T1000 (cell line): ENCODE measurements around the gene ZFP82.

Experiments
- DNase-seq: peaks from one replicate; lab custom pipeline; 2025; ENCODE audit warnings: mixed read lengths; lab: John Stamatoyannopoulos, UW

The ZFP82 gene

DNA sequence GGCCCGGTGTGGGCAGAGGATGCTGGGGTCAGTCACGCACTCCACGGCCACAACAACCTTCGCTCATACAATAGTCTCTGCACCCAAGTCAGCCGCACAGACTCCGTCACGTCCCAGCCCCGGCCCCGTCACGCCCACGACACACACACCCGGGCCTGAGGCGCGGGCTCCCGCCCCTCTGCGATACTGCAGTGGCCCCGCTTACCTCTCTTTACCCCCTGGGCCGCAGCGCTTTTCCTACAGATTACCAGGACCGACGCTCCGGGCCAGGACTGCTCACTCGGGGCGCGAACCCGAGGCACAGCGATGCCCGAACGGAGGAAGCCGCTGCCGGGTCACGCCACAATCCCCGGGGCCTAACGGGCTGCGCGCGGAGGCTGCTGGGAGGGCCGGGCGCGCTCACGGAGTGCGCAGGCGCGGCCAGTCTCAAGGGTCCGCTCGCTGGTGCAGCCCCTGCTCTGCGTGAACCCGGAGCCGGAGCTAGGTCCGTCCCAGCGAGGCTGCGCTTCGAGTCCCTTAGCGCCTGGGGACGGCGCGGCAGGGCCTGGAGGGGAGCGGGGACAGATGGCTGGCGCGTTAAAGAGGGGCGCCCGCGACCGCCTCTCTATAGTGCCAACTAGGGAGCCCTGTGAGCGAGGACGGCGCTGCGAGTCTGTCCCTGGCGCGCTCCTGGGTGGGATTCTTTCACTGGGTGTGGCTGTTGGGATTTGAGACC is at the start of gene ZFP82:
ZFP82 (minus strand) TSS at position 358 of the 715 bp plus-strand sequence. CDS start 8,855 bp downstream, outside the sequence.
- peak; percentile 84 for DNase-seq

DNA sequence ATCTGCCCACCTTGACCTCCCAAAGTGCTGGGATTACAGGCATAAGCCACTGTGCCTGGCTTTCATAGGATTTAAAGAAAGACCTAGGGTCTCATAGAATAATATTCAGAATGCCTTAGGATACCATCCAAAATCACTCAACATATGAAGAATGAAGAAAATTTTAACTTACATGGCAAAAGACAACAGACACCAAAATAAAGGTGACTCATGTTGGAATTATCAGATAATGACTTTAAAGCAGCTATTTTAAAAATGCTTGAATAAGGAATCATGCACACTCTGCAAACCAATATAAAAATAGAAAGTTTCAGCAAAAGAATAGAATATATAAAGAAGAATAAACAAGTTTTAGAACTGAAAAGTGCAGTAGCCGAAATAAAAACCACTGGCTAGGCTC is 41.6 kb upstream of the ZFP82 start:
- no peak for DNase-seq

DNA sequence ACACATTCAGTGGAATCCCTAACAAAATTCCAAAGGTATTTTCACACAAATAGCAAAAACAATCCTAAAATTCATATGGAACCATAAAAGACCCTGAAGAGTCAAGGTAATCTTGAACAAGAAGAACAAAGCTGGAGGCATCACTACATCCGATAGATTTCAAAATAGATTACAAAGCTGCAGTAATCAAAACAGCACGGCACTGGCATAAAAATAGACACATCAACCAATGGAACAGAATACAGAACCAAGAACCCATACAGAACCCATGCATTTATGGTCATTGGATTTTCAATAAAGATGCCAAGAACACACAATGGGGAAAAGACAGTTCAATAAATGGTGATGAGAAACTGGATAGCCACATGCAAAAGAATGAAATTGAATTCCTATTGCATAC is 38.4 kb upstream of the ZFP82 start:
- DNase-seq, result no peak

DNA sequence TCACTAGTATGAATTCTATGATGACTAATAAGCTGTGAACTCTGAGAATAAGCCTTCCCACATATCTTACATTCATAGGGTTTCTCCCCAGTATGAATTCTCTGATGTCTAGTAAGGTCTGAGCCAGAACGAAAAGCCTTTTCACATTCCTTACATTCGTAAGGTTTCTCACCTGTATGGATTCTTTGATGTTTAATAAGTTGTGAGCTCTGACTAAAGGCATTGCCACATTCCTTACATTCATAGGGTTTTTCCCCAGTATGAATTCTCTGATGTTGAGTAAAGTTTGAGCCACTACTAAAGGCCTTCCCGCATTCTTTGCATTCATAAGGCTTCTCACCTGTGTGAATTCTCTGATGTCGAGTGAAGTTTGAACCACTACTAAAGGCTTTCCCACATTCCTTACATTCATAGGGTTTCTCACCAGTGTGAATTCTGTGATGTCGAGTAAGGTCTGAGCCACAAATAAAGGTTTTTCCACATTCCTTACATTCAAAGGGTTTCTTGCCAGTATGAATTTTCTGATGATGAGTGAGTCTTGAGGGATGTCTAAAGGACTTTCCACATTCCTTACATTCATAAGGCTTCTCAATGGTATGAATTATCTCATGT is 30.7 kb upstream of the ZFP82 start:
- DNase-seq, result no peak

DNA sequence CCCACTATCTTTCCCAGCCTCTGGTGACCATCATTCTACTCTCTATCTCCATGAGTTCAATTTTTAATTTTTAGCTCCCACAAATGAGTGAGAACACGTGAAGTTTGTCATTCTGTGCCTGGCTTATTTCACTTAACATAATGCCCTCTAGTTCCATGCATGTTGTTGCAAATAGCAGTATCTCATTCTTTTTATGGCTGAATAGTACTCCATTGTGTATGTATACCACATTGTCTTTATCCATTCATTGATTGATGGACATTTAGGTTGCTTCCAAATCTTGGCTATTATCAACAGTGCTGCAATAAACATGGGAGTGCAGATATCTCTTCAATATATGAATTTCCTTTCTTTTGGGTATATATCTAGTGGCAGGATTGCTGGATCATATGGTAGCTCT is 22.9 kb upstream of the ZFP82 start:
- DNase-seq, result no peak

DNA sequence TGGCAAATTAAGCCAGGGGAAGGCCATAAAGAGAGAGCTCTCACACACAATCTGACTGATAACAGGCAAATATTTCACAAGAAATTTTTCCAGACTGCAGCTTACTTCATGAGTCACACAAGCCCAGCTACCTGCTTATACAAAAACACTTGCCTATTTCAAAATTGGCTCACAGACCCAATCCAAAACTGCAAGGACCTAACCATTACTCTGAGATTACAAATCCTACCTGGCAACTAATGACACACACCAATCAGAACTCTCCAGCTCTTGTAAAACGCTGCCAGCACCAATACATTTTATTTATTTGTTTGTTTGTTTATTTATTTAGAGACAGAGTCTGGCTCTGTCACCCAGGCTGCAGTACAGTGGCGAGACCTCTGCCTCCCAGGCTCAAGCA is 18.1 kb upstream of the ZFP82 start:
- DNase-seq, result no peak

DNA sequence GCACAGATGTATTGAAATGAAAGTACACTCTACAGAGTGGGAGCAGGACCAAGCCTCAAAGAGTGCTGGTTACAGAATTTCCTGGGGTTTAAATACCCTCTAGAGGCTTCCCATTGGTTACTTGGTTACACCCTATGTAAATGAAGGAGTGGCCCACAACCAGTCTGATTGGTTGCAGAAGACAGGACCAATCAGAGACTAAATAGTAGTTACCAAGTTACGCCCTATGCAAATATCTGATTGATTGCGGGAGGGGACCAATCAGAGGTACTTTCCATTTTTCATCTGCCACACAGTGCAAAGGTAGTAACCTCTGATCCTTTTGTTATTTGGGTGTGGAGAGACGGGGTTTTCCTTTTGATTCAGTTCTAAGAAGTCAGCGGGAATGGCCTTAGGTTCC is 5.5 kb upstream of the ZFP82 start:
- no peak for DNase-seq

DNA sequence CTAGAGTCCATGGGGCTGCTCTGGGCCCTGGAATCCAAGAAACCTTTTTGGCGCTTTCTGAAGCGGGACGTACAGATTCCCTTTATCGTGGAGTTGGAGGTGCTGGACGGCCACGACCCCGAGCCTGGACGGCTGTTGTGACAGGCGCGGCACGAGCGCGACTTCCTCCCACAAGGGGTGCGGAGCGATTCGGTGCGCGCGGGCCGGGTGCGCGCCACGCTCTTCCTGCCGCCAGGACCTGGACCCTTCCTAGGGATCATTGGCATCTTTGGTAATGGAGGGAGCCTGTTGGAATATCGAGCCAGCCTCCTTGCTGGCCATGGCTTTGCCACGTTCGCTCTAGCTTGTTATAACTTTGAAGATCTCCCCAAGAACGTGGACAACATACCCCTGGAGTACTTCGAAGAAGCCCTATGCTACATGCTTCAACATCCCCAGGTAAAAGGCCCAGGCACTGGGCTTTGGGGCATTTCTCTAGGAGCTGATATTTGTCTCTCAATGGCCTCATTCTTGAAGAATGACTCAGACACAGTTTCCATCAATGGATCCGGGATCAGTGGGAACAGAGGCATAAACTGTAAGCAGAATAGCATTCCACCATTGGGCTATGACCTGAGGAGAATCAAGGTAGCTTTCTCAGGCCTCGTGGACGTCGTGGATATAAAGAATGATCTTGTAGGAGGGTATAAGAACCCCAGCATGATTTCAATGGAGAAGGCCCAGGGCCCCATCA is 3.5 kb upstream of the ZFP82 start:
- no peak for DNase-seq

DNA sequence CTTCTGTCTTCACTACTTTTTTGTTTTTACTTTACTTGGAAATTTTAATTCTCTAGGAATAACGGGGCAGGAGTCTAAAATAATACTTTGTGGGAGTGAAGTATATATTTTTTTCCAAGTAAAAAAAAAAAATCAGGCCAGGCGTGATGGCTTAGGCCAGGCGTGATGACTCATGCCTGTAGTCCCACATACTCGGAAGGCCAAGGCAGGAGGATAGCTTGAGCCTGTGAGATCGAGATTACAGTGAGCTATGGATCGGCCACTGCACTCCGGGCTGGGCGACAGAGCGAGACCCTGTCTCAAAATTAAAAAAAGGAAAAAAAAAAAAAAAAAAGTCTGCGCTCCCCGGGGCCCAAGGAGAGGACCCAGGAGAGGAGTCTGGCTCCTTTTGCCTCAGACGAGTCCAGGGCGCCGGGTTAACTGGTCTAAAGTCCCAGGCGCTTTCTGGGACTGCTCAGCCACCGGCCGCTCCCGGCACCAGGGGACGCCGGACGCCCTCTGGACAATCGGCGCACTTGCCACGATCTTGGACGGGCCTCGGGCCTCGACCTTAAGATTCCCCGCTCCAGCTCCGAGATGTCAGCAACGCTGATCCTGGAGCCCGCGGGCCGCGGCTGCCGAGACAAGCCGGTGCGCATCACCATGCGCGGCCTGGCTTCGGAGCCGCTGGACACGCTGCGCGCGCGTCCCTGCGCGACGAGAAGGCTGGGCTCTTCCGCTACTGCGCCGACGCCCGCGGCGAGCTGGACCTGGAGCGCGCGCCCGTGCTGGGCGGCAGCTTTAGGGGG is 2.7 kb upstream of the ZFP82 start:
- DNase-seq, result no peak

DNA sequence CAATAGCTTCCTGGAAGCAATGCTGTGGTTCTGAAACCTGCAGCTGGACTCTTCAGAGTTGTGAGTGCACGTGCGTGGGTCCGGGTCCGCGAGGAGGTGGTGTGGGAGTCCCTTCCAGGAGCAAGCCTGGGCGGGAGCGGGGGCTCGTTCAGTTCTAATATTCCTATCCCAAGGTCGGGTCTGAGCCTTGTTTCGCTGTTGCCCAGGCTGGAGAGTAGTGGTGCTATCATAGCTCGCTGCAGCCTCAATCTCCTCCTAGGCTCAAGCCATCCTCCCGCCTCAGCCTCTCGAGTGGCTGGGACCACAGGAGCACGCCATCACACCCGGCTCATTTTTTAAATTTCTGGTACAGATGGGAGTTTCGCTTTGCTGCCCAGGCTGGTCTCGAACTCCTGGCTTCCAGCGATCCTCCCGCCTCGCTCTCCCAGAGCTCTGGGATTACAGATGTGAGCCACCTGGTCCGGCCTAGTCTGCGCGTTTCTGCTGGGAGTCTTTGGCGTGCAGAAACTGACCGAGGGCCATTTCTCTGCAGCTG is 625 bp downstream of the ZFP82 start:
- no peak for DNase-seq

DNA sequence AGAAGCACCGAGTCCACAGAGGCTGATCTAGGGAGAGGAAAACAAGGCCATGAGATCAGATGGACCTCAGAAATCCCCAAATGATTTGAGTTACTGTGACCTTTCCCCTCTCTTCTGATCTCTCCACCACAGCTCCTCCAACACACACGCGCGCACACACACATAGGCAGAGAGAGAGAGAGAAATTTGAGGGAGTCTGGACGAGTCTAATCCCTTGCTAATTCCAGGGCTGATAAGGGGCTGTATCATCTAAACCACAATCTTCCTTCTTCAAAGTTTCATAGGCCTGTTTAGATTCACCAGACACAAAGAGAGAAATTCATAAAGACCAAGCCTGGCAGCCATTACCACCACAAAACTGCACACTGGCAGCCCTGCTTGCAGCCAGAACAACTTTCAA is 8.6 kb downstream of the ZFP82 start:
- no peak for DNase-seq

DNA sequence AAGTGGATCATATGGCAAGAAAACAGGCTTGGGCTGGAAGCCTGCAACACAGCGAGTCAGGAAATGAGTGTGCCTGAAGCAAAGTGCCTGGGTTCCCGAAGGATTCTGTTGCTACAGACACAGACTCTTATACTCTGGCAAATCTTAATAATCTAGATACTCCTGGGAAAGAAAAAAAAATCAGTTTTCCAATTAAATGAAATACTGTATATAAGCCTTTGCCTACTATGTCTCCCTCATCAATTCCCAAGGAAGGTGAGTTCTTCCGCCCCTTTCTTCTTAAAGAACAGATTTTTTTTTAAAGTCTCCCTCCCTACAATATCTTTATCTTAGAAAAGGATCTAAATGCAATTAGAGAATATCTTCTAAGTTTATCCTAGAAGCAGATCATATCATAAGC is 10.3 kb downstream of the ZFP82 start:
- DNase-seq, result no peak

DNA sequence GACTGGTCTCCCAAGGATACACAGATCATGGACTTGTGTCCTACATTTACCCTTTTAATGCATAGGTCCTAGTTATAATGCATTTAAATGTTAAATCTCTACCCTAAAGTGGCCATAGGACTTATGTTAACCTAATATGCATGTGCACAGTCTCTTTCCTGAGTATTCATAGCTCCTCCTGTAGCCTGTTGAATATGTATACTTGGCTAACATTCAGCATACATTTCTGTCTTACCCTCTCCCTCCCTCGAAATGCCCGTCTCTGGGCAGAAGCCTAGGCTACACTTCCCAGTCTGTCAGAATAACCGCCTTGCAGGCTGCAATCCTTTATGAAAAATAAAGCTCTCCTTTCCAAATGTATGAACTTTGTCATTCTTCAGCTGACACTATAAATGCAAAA is 13.9 kb downstream of the ZFP82 start:
- no peak for DNase-seq

DNA sequence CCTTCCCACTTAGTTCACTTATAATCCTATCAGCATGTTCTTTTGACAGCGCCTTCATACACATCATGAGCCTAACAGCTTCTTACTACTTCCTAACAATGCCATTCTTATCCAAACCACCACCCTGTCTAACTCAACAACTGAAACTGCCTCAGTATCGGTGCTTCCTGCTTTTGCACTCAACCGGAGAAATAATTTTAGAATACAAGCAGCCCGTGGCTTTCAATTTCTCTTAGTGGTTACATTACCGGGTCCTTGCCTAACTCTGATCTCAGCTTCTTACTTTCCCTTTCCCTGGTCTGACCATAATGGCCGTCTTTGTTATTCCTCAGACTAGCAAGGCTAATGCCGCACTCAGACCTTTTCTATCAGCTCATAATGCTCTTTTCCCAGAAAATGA is 17.0 kb downstream of the ZFP82 start:
- no peak for DNase-seq

DNA sequence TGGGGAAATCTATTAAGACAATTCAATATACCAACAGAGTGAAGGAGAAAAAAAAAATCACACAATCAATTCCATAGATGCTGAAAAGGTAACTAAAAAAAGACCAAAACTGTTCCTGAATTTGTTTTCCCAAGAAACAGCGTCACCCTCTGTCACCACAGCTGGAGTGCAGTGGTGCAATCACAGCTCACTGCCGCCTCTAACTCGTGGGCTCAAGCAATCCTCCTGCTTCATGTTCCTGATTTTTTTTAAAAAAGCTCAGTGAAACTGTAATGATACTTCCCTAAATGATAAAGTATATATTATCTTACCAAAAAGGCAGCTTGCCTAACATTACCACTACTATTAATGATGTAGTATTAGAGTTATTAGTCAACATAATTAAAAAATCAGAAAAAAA is 19.9 kb downstream of the ZFP82 start:
- no peak for DNase-seq

DNA sequence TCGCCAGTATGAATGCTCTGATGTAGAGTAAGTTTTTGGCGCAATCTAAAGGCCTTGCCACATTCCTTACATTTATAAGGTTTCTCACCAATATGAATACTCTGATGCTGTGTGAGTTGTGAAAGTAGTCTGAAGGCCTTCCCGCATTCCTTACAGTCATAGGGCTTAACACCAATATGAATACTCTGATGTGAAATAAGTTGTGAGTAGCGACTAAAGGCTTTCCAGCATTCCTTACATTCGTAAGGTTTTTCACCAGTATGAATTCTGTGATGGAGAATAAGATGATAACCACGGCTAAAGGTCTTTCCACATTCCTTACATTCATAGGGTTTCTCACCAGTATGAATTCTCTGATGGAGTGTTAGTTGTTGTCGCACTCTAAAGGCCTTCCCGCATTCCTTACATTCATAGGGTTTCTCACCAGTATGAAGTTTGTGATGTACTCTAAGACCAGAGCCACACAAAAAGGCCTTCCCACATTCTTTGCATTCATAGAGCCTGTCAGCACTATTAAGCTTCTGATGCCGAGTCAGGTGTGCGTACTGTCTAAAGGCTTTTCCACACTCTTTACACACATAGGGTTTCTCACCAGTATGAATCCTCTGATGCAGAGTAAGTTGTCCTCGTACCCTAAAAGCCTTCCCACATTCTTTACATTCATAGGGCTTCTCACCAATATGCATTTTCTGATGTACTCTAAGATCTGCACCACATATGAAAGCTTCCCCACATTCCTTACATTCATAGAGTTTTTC is 25.3 kb downstream of the ZFP82 start:
- DNase-seq, result no peak

DNA sequence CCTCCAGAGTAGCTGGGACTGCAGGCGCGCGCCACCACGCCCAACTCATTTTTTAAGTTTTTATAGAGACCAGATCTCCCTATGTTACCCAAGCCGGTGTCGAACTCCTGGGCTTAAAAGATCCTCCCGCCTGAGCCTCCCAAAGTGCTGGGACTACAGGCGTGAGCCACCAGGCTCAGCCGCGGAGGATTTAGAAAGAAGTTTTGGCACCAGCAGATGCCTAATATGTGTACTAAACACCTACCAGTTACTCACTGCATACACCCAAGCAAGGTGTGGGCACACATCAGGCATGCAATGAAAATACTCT is 39.0 kb downstream of the ZFP82 start:
- no peak for DNase-seq

DNA sequence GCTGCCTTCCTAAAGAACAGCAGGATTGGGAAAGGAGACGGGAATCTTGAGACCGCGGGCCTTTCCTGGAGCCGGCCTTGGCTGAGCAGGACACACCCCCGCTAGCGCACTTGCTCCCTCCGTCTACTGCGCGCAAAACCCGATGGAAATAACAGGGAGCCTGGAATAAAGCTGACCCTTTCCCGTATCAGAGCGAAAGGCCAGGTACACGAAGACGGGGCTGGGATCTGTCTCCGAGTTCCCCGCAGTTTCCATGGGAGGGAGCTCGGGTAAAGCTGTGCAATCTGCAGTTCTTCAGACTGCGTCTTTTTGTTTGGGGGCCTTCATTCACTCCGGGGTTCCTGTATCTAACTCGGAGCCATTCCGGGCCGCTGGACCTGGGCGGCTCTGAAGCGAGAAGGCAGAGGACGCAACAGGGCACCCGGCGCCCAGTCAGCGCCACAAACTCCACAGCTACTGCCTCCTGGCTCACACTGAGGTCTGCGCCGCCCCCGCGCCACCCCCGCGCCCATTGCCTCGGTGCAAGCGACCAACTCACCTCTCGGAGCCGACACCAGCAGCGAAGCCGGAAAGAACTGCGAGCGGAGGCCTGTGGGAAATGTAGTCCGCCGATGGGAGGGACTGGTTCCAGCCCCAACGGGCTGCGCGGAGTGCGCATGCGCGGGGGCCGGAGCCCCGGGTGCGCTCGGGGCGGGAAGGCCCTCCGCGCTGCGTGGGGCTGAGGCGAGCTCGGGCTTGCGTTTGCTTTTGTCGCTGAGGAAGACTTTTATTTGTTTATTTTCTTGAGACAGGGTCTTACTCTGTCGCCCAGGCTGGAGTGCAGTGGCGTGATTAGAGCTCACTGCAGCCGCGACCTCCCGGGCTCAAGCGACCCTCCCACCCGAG is 39.6 kb downstream of the ZFP82 start, which contains the start of gene ZFP14:
ZFP14 (minus strand) TSS at position 577 of the 885 bp plus-strand sequence. CDS start 11,309 bp downstream, outside the sequence.
- peak; percentile 94 for DNase-seq

DNA sequence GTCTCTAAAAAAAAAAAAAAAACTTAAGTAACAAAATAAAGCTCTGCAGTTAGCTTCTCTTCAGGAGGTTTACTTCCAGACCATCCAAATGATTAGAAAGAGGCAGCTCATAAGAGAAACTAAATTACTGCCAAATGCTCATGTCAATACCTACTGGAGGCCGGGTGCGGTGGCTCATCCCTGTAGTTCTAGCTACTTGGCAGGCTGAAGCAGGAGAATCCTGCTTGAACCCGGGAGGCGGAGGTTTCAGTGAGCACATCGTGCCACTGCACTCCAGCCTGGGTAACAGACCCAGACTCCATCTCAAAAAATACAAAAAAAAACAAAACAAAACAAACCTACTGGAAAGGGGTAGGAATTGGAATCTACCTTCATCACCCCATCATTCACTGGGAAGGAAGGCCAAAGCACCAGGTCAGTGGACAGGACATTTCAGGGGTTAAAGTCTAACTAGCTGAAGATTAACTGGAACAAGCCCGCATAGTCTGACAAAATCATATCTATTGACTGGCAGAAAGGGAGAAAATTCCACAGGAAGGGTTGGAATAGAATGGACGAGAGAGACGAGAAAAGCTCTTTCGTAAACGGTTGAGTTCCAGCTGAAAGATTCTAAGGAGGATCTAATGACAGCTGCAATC is 40.8 kb downstream of the ZFP82 start:
- no peak for DNase-seq

DNA sequence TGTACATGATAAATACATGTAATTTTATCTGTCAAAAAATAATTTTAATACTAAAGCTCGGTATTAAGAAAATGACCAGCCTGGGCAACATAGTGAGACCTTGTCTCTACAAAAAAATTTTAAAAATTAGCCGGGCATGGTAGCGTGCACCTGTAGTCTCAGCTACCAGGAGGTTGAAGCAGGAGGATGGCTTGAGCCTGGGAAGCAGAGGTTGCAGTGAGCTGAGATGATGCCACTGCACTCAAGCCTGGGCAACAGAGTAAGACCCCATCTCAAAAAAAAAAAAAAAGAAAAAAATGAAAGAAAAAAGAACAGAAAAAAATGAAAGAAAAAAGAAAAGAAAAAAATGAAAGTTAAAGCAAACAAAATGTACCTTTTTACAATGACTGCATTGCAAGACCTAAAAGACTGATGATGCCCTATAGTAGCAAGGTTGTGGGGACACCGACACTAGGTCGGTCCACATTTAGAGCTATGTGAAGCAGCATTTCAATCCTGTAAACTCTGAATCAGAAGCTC is 44.7 kb downstream of the ZFP82 start:
- no peak for DNase-seq
